Measurements from ENCODE around the gene OR2A7.
"Not testable (repeated sequence)": the region's sequence is repeated elsewhere in the genome, so short reads cannot be mapped to it uniquely, and the experiment has no call there.

DNA sequence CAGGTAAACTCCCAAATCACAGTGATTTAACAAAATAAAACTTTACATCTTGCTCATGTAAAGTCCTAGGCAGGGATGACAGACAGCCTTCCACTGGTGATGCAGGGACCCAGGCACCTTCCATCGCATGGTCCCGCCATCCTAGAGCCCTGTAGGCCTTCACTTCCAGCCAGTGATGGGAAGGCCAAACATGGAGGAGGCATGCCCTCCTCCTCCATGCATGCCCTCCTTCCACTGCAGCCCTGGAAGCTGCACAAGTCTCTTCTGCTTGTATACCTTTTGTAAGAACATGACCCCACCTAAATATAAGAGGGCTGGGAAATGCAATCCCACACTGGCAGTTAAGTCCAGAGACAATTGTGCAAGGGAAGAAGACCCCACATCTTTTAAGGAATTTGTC is 45.1 kb upstream of the OR2A7 start:
- not testable (repeated sequence) for TF ChIP-seq CTCF (IDR thresholded peaks at IDR 0.05); EZH2 (IDR thresholded peaks at IDR 0.05; ENCODE audit: borderline replicate concordance, insufficient read depth, low read depth, low read length, poor library complexity, severe bottlenecking)
